K562 (cell line): ENCODE results near the gene LAMC1. TPM values are rescaled to one million over a fixed set of nuclear protein-coding genes. Genes with fewer than 3 reads are reported as not detected.

Experiments
- ATAC-seq: fragments of 200-7000 bp; cut with Tn5 transposase; 3 replicates; pipeline ENCODE4 v1.9.1; 2020; ENCODE audit warnings: moderate library complexity
- BruUV-seq: library from RNA; stranded (reverse); fragments of 400-500 nt; replicated peaks from 2 replicates; lab custom pipeline; 2021; lab: Mats Ljungman, UMichigan
- CTCF ChIA-PET: fragments of 300-600 bp; formaldehyde crosslinking; extraction: SDS; loops from one replicate; lab custom pipeline; 2021; ENCODE audit warnings: low intra/inter-chr PET ratio; lab: Yijun Ruan, JAX
- POLR2A ChIA-PET: fragments of 300-600, 350-650 bp; sonication (Branson Sonifier 250); formaldehyde crosslinking; extraction: SDS; loops from one replicate; lab custom pipeline; 2021; ENCODE audit warnings: antibody characterized with exemption, inconsistent platforms; lab: Yijun Ruan, JAX
- DNase-seq, 4 experiments: peaks; one replicate each; pipeline versions ENCODE4 v3.0.0 to v3.0.0-alpha.2; 2011 to 2018; ENCODE audit warnings: low spot score in 3 of 4, mixed read lengths in 3 of 4; ENCODE audit errors: extremely low read depth in 1 of 4
- FAIRE-seq: peaks from 2 replicates; lab custom pipeline; 2011; peaks lifted over from hg19 to GRCh38; lab: Jason Lieb, UNC
- H2AFZ ChIP-seq: 2 replicates; pipeline ENCODE4 v1.6.0; 2011; ENCODE audit warnings: low read depth, low read length, control low read depth, inconsistent platforms
- H3K27ac ChIP-seq: fragments of 200-600 bp; 3 replicates; pipeline ENCODE4 v1.8.0; 2011; ENCODE audit warnings: low read depth, mild to moderate bottlenecking, control low read depth, inconsistent platforms, low read length, moderate library complexity, mixed read lengths; ENCODE audit errors: extremely low read depth
- H3K27me3 ChIP-seq, 2 experiments: fragments of 300-600 bp in 1 of 2; 2 replicates in 1 of 2; 3 replicates in 1 of 2; pipeline versions ENCODE4 v1.6.0 to v1.8.0; 2011; ENCODE audit warnings: inconsistent platforms in 2 of 2, low read length in 2 of 2, mild to moderate bottlenecking in 1 of 2, mixed read lengths in 1 of 2, moderate library complexity in 1 of 2; ENCODE audit not compliant: control insufficient read depth in 2 of 2, insufficient read depth in 2 of 2
- H3K36me3 ChIP-seq: fragments of 300-600 bp; 3 replicates; pipeline ENCODE4 v1.8.0; 2011; ENCODE audit warnings: mild to moderate bottlenecking, low read length, inconsistent platforms; ENCODE audit not compliant: control insufficient read depth, insufficient read depth
- H3K4me1 ChIP-seq, 2 experiments: fragments of 200-600 bp in 1 of 2; replicated peaks in 1 of 2; 2 replicates in 1 of 2; 3 replicates in 1 of 2; pipeline versions ENCODE4 v1.5.1 to v1.8.0; 2011; ENCODE audit warnings: inconsistent platforms in 2 of 2, low read length in 2 of 2, mild to moderate bottlenecking in 1 of 2, mixed read lengths in 1 of 2, moderate library complexity in 1 of 2; ENCODE audit not compliant: control insufficient read depth in 2 of 2, insufficient read depth in 2 of 2
- H3K4me2 ChIP-seq: 2 replicates; pipeline ENCODE4 v1.6.1; 2011; ENCODE audit warnings: low read length, control low read depth, inconsistent platforms, mixed read lengths; ENCODE audit not compliant: insufficient read depth
- H3K4me3 ChIP-seq: fragments of 200-600 bp; sonication (generic), shearing (Covaris generic); 2 replicates; pipeline ENCODE4 v1.5.1; 2016; ENCODE audit warnings: control low read depth, inconsistent platforms
- H3K79me2 ChIP-seq: fragments of 200-600 bp; 3 replicates; pipeline ENCODE4 v1.8.0; 2011; ENCODE audit warnings: low read length, inconsistent platforms; ENCODE audit not compliant: control insufficient read depth, insufficient read depth
- H3K9ac ChIP-seq, 2 experiments: 2 replicates each; pipeline versions ENCODE4 v1.6.0 to v1.6.1; 2011; ENCODE audit warnings: low read depth in 2 of 2, low read length in 2 of 2, control low read depth in 1 of 2, inconsistent platforms in 1 of 2, mild to moderate bottlenecking in 1 of 2, mixed read lengths in 1 of 2; ENCODE audit not compliant: insufficient read depth in 1 of 2
- H3K9me1 ChIP-seq: one replicate; pipeline ENCODE4 v1.6.0; 2011; ENCODE audit warnings: inconsistent platforms, mild to moderate bottlenecking, low read length, moderate library complexity; ENCODE audit not compliant: control insufficient read depth, insufficient read depth
- H3K9me3 ChIP-seq: replicated peaks from 2 replicates; pipeline ENCODE4 v1.5.1; 2011; ENCODE audit warnings: low read depth, low read length, inconsistent platforms; ENCODE audit not compliant: control insufficient read depth, insufficient read depth
- H4K20me1 ChIP-seq: replicated peaks from 2 replicates; pipeline ENCODE4 v1.6.1; 2011; ENCODE audit warnings: low read length, inconsistent platforms, mixed read lengths; ENCODE audit not compliant: control insufficient read depth, insufficient read depth
- CHD1 ChIP-seq: fragments of 200-600 bp; sonication (generic); IDR thresholded peaks from one replicate; pipeline ENCODE4 v1.6.1; 2012; ENCODE audit warnings: mild to moderate bottlenecking, moderate library complexity, low read length, inconsistent platforms
- KAT8 ChIP-seq: fragments of 450-650 bp; IDR thresholded peaks from 2 replicates; pipeline ENCODE4 v1.6.1; 2016; ENCODE audit warnings: low read depth, mild to moderate bottlenecking
- KDM5B ChIP-seq: fragments of 200-600 bp; sonication (generic); IDR thresholded peaks from 2 replicates; pipeline ENCODE4 v1.6.1; 2012; ENCODE audit warnings: low read depth, mild to moderate bottlenecking, moderate library complexity, low read length, control low read depth, inconsistent platforms; ENCODE audit not compliant: insufficient replicate concordance
- MTA2 ChIP-seq: fragments of 450-650 bp; IDR thresholded peaks from 2 replicates; pipeline ENCODE4 v1.6.1; 2016; ENCODE audit warnings: low read depth
- PTTG1 ChIP-seq: fragments of 450-650 bp; IDR thresholded peaks from 2 replicates; pipeline ENCODE4 v1.6.1; 2016; ENCODE audit warnings: low read depth, mild to moderate bottlenecking, missing genetic modification characterization, missing compliant biosample characterization
- RFX5 ChIP-seq: IDR thresholded peaks from 2 replicates; pipeline ENCODE4 v1.6.1; 2011; ENCODE audit warnings: low read depth, mild to moderate bottlenecking, improper control_type of control experiment, low read length
- ZNF561 ChIP-seq: fragments of 450-650 bp; formaldehyde crosslinking; conservative IDR thresholded peaks from 2 replicates; pipeline ENCODE4 v1.4.0; 2020; ENCODE audit warnings: mild to moderate bottlenecking, moderate library complexity
- WGBS: fragments of 100-300 bp; shearing (Covaris generic); methylation state at CpG from one replicate; pipeline ENCODE4 v1.1.6; 2016; ENCODE audit warnings: low coverage, mixed read lengths; ENCODE audit not compliant: insufficient coverage; ENCODE audit errors: missing lambda C conversion rate; 5-methylcytosine and 5-hydroxymethylcytosine counted together
- in situ Hi-C: fragments of 300-500 bp; cut with MboI; formaldehyde crosslinking; loops from 4 replicates; pipeline ENCODE4 v1.15.0; 2018; ENCODE audit warnings: inconsistent platforms, mixed read lengths
- intact Hi-C: fragments of 100-400 bp; cut with micrococcal nuclease; formaldehyde crosslinking; loops from 2 replicates; pipeline ENCODE4 v1.14.2; 2022
- polyA plus RNA-seq, 8 experiments: library from polyadenylated mRNA; depleted of rRNA in 4 of 8; stranded (reverse) in 5 of 8; unstranded in 3 of 8; fragments of >200 nt; fragmentation: Nextera tagmentation in 2 of 8; fragmentation: Illumina TruSeq in 1 of 8; extraction: Ambion mirVana in 2 of 8; extraction: Trizol in 1 of 8; gene quantifications; 2 replicates each; pipeline versions ENCODE4 v1.2.1 to v1.2.3, GENCODE V29; 2011 to 2014; ENCODE audit warnings: inconsistent platforms in 1 of 8, missing spikeins in 1 of 8
- total RNA-seq, 7 experiments: library from RNA; depleted of rRNA in 6 of 7; stranded (reverse); fragments of >200 nt in 6 of 7; fragmentation: Illumina TruSeq in 2 of 7; extraction: Trizol in 2 of 7; gene quantifications; 2 replicates each; pipeline versions ENCODE4 v1.2.1 to v1.2.3, GENCODE V29; 2011 to 2021; ENCODE audit warnings: low replicate concordance in 1 of 7
- TF ChIP-seq, protein P1 (sequence below): fragments of 250-450 bp; sonication (Bioruptor Pico); IDR thresholded peaks from 2 replicates; pipeline ENCODE4 v1.5.0; 2021; ENCODE audit warnings: mild to moderate bottlenecking, moderate library complexity
- TF ChIP-seq, protein P2 (sequence below): fragments of 150-350 bp; conservative IDR thresholded peaks from 2 replicates; pipeline ENCODE4 v1.6.1; 2014; ENCODE audit warnings: low read length

Gene LAMC1
- total and polyA plus RNA-seq, 9 of the 15 experiments (the other 6 are each of a cell fraction or from before 2014, with no cell fraction given): 0.07 to 0.71 (median 0.13) TPM; not detected in 2

- Histone ChIP-seq H4K20me1 (no peaks in the 10 kb centered on the region), H2AFZ (no peak overlapping the region), H3K79me2 (no peaks in the 10 kb centered on the region), H3K36me3 (no peaks in the 10 kb centered on the region), H3K4me1 (no peaks in the 10 kb centered on the region), H3K9me3 (no peaks in the 10 kb centered on the region), H3K4me2 (no peak overlapping the region), H3K27ac (no peak overlapping the region), H3K4me3 (no peak overlapping the region), H3K9me1 (no peaks in the 10 kb centered on the region), H3K27me3 (peaks cover 16 to 20% of the 10 kb centered on the region in 2 experiments; a peak in 4 of 5 replicates), H3K9ac (no peak overlapping the region)
- CTCF ChIA-PET: no interaction called here
- no TSS peak for BruUV-seq
- TF ChIP-seq CHD1: no peak
- no peak for TF ChIP-seq ZNF561
- TF ChIP-seq, protein P1, sequence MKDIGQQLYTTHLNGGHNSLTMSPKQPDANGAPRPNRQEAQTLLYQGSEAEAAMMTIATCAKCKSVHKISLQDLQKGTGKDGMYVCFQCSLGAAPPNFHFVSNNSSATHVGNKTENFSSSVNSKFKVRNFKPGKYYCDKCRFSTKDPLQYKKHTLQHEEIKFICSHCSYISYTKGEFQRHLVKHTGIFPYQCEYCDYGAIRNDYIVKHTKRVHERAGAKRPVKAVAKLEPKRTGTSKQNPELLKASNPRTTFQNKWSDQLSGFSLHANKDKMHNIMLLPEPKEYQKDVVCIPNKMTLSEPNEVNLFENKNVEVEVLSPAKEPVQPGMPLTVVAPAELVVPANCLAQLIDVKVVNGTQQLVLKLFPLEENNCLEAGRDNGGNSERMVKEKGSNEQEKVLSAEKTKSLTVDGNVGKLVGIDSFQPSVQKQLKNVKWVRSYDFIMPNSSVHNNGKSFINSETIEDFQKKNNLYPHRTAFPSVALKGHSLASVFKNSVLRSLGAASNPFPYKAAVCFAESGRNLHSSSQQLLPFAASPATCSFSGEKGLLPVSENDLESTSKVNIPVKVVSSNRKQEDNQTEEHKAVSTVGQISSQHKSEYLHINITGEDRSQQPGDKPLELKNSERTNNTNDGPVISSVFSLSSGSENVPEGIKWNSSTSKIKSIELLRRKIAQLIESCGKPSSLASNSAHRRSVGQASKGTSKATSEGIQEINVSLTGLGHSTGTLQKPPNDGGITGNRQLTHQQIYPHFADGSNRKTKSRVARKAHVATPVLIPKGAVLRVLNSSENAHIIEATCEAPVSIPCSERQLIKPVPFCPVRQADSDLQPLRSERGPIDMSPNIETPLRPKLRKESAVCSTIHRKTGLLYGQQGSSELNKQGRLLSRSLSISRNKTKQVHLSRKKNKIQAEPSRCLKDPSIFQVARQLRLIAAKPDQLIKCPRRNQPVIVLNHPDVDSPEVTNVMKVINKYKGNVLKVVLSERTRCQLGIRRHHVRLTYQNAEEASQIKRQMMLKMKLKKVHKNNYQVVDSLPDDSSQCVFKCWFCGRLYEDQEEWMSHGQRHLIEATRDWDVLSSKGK: no peak
- no peak for TF ChIP-seq RFX5
- no peak for TF ChIP-seq KAT8
- no peak for TF ChIP-seq KDM5B
- TF ChIP-seq PTTG1: no peak
- no peak for TF ChIP-seq MTA2
- TF ChIP-seq, protein P2, sequence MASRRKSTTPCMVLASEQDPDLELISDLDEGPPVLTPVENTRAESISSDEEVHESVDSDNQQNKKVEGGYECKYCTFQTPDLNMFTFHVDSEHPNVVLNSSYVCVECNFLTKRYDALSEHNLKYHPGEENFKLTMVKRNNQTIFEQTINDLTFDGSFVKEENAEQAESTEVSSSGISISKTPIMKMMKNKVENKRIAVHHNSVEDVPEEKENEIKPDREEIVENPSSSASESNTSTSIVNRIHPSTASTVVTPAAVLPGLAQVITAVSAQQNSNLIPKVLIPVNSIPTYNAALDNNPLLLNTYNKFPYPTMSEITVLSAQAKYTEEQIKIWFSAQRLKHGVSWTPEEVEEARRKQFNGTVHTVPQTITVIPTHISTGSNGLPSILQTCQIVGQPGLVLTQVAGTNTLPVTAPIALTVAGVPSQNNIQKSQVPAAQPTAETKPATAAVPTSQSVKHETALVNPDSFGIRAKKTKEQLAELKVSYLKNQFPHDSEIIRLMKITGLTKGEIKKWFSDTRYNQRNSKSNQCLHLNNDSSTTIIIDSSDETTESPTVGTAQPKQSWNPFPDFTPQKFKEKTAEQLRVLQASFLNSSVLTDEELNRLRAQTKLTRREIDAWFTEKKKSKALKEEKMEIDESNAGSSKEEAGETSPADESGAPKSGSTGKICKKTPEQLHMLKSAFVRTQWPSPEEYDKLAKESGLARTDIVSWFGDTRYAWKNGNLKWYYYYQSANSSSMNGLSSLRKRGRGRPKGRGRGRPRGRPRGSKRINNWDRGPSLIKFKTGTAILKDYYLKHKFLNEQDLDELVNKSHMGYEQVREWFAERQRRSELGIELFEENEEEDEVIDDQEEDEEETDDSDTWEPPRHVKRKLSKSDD: no peak
- FAIRE-seq: no peak
- ATAC-seq: no peak
- no peak for DNase-seq
- in situ Hi-C loops (no loop called here), intact Hi-C loops (no loop called here)
- POLR2A ChIA-PET: no interaction called here
- WGBS: 2% methylated on average over 3 of the region's 3 CpGs
Measured at GRCh38 chr1:183029591-183030000, 6.4 kb downstream of the LAMC1 start.
